22Rv1 (cell line): ENCODE data around the gene SLC9C2.
"Not testable (repeated sequence)": the region's sequence is repeated elsewhere in the genome, so short reads cannot be mapped to it uniquely, and the experiment has no call there.

ENCODE experiments used
- ZFX ChIP-seq: fragments of 450-650 bp; IDR thresholded peaks from 2 replicates; pipeline ENCODE4 v1.6.1; 2017; ENCODE audit warnings: antibody characterized with exemption, borderline replicate concordance
- TF ChIP-seq, protein P1 (sequence below): fragments of 450-650 bp; IDR thresholded peaks from 2 replicates; pipeline ENCODE4 v1.5.1; 2017; ENCODE audit warnings: mild to moderate bottlenecking

DNA sequence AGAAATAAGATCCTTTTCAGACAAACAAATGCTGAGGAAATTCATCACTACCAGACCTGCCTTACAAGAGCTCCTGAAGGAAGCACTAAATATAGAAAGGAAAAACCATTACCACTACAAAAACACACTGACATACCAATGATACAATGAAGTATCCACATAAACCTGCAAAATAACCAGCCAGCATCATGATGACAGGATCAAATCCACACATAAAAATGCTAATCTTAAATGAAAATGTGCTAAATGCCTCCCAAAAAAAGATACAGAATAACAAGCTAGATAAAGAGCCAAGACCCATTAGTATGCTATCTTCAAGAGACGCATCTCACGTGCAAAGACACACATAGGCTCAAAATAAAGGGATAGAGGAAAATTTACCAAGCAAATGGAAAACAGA, 140.2 kb downstream of the SLC9C2 start:
- TF ChIP-seq, protein P1, sequence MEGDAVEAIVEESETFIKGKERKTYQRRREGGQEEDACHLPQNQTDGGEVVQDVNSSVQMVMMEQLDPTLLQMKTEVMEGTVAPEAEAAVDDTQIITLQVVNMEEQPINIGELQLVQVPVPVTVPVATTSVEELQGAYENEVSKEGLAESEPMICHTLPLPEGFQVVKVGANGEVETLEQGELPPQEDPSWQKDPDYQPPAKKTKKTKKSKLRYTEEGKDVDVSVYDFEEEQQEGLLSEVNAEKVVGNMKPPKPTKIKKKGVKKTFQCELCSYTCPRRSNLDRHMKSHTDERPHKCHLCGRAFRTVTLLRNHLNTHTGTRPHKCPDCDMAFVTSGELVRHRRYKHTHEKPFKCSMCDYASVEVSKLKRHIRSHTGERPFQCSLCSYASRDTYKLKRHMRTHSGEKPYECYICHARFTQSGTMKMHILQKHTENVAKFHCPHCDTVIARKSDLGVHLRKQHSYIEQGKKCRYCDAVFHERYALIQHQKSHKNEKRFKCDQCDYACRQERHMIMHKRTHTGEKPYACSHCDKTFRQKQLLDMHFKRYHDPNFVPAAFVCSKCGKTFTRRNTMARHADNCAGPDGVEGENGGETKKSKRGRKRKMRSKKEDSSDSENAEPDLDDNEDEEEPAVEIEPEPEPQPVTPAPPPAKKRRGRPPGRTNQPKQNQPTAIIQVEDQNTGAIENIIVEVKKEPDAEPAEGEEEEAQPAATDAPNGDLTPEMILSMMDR: not testable (repeated sequence)
- TF ChIP-seq ZFX: not testable (repeated sequence)
